HEK293T (cell line): Measurements from ENCODE around the gene NUBP1.

Experiments used
- CTCF ChIA-PET: fragments of 350-600 bp; formaldehyde crosslinking; extraction: SDS; loops from one replicate; lab custom pipeline; 2021; ENCODE audit warnings: antibody characterized with exemption, inconsistent platforms; lab: Yijun Ruan, JAX
- POLR2A ChIA-PET: fragments of 350-600 bp; formaldehyde crosslinking; extraction: SDS; loops from one replicate; lab custom pipeline; 2020; ENCODE audit warnings: antibody characterized with exemption, inconsistent platforms; lab: Yijun Ruan, JAX
- DNase-seq: peaks from one replicate; pipeline ENCODE4 v3.0.0; 2012; ENCODE audit warnings: mixed read lengths; ENCODE audit errors: extremely low spot score
- ARNT ChIP-seq: fragments of 450-650 bp; IDR thresholded peaks from 2 replicates; pipeline ENCODE4 v1.6.1; 2017; ENCODE audit warnings: mild to moderate bottlenecking
- BHLHE40 ChIP-seq: fragments of 450-650 bp; IDR thresholded peaks from 2 replicates; pipeline ENCODE4 v1.6.1; 2016; ENCODE audit warnings: mild to moderate bottlenecking, moderate library complexity, borderline replicate concordance
- CTBP1 ChIP-seq: fragments of 450-650 bp; IDR thresholded peaks from 2 replicates; pipeline ENCODE4 v1.6.1; 2016; ENCODE audit warnings: borderline replicate concordance
- ELF4 ChIP-seq: fragments of 450-650 bp; IDR thresholded peaks from 2 replicates; pipeline ENCODE4 v1.6.1; 2017; ENCODE audit warnings: antibody characterized with exemption
- FOXA1 ChIP-seq: fragments of 450-650 bp; IDR thresholded peaks from 2 replicates; pipeline ENCODE4 v1.6.1; 2016; ENCODE audit warnings: mild to moderate bottlenecking
- FOXK2 ChIP-seq: fragments of 450-650 bp; IDR thresholded peaks from 2 replicates; pipeline ENCODE4 v1.6.1; 2016; ENCODE audit warnings: mild to moderate bottlenecking
- HDGF ChIP-seq: fragments of 450-650 bp; IDR thresholded peaks from 2 replicates; pipeline ENCODE4 v1.6.1; 2017; ENCODE audit warnings: antibody characterized with exemption, borderline replicate concordance
- L3MBTL2 ChIP-seq: fragments of 450-650 bp; conservative IDR thresholded peaks from 2 replicates; pipeline ENCODE4 v1.6.1; 2016; ENCODE audit warnings: mild to moderate bottlenecking
- LEF1 ChIP-seq: fragments of 450-650 bp; IDR thresholded peaks from 2 replicates; pipeline ENCODE4 v1.6.1; 2017; ENCODE audit warnings: mild to moderate bottlenecking, borderline replicate concordance
- NFRKB ChIP-seq: fragments of 450-650 bp; IDR thresholded peaks from 2 replicates; pipeline ENCODE4 v1.6.1; 2016; ENCODE audit warnings: mild to moderate bottlenecking, moderate library complexity
- PKNOX1 ChIP-seq: fragments of 450-650 bp; IDR thresholded peaks from 2 replicates; pipeline ENCODE4 v1.6.1; 2016
- SP1 ChIP-seq: fragments of 450-650 bp; IDR thresholded peaks from 2 replicates; pipeline ENCODE4 v1.6.1; 2017
- SUZ12 ChIP-seq: fragments of 450-650 bp; IDR thresholded peaks from 2 replicates; pipeline ENCODE4 v1.6.1; 2016; ENCODE audit warnings: mild to moderate bottlenecking
- TARDBP ChIP-seq: fragments of 450-650 bp; IDR thresholded peaks from 2 replicates; pipeline ENCODE4 v1.6.1; 2016
- ZNF384 ChIP-seq: fragments of 450-650 bp; IDR thresholded peaks from 2 replicates; pipeline ENCODE4 v1.6.1; 2016

NUBP1 gene

GRCh38 chr16:10817514-10817913 is 73.9 kb downstream of the NUBP1 start:
- TF ChIP-seq ZNF384 = no peak
- no peak for TF ChIP-seq SUZ12
- no peak for TF ChIP-seq NFRKB
- TF ChIP-seq LEF1 = no peak
- TF ChIP-seq ELF4 = no peak
- no peak for TF ChIP-seq L3MBTL2
- TF ChIP-seq CTBP1 = no peak
- no peak for TF ChIP-seq BHLHE40
- TF ChIP-seq TARDBP = no peak
- TF ChIP-seq FOXK2 = no peak
- TF ChIP-seq ARNT = no peak
- TF ChIP-seq FOXA1 = no peak
- POLR2A ChIA-PET = no interaction called here
- CTCF ChIA-PET = no interaction called here
- DNase-seq = no peak

- CTCF ChIA-PET = no interaction called here
- TF ChIP-seq PKNOX1 (no peak), ELF4 (no peak), LEF1 (no peak), SP1 (no peak), ARNT (no peak), HDGF (no peak), FOXA1 (no peak)
- POLR2A ChIA-PET = no interaction called here
- DNase-seq = no peak
Measured at GRCh38 chr16:10817963-10818941, 74.6 kb downstream of the NUBP1 start, which contains the start of gene TVP23A. Gene TVP23A (minus strand): TSS chr16:10818794. CDS start chr16:10818493, 301 bp downstream.
